Measurements from ENCODE around the gene ATAD1. TPM values are rescaled to one million over a fixed set of nuclear protein-coding genes. Genes with fewer than 3 reads are reported as not detected.
"Not testable (repeated sequence)": the region's sequence is repeated elsewhere in the genome, so short reads cannot be mapped to it uniquely, and the experiment has no call there.

The ATAD1 gene
- total RNA-seq, 1 donor: 51.8 TPM

DNA sequence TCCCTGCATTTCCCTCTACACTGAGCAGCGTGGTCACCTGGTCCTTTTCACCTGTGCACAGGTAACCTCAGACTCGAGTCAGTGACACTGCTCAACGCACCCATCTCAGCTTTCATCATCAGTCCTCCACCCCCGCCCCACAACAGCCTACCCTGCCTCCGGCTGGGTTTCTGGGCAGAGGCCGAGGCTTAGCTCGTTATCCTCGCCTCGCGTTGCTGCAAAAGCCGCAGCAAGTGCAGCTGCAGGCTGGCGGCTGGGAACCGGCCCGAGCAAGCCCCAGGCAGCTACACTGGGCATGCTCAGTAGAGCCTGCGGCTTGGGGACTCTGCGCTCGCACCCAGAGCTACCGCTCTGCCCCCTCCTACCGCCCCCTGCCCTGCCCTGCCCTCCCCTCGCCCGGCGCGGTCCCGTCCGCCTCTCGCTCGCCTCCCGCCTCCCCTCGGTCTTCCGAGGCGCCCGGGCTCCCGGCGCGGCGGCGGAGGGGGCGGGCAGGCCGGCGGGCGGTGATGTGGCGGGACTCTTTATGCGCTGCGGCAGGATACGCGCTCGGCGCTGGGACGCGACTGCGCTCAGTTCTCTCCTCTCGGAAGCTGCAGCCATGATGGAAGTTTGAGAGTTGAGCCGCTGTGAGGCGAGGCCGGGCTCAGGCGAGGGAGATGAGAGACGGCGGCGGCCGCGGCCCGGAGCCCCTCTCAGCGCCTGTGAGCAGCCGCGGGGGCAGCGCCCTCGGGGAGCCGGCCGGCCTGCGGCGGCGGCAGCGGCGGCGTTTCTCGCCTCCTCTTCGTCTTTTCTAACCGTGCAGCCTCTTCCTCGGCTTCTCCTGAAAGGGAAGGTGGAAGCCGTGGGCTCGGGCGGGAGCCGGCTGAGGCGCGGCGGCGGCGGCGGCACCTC lies 45.3 kb upstream of the ATAD1 start, which contains the start of the genes KLLN and PTEN:
KLLN (minus strand) TSS at position 481 of the 891 bp plus-strand sequence. CDS start 1,046 bp downstream, outside the sequence.
PTEN (plus strand) TSS at position 573 of the 891 bp plus-strand sequence. CDS start 845 bp downstream, outside the sequence.
- TF ChIP-seq, protein P1, sequence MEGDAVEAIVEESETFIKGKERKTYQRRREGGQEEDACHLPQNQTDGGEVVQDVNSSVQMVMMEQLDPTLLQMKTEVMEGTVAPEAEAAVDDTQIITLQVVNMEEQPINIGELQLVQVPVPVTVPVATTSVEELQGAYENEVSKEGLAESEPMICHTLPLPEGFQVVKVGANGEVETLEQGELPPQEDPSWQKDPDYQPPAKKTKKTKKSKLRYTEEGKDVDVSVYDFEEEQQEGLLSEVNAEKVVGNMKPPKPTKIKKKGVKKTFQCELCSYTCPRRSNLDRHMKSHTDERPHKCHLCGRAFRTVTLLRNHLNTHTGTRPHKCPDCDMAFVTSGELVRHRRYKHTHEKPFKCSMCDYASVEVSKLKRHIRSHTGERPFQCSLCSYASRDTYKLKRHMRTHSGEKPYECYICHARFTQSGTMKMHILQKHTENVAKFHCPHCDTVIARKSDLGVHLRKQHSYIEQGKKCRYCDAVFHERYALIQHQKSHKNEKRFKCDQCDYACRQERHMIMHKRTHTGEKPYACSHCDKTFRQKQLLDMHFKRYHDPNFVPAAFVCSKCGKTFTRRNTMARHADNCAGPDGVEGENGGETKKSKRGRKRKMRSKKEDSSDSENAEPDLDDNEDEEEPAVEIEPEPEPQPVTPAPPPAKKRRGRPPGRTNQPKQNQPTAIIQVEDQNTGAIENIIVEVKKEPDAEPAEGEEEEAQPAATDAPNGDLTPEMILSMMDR (IDR thresholded peaks at IDR 0.05; ENCODE audit: insufficient read depth, low read length): no peak
- DNase-seq (ENCODE audit: low read depth): peak; percentile 92
- H3K4me3 ChIP-seq (ENCODE audit: low read depth, low read length): peak within 1 kb of the TSS; percentile 87

DNA sequence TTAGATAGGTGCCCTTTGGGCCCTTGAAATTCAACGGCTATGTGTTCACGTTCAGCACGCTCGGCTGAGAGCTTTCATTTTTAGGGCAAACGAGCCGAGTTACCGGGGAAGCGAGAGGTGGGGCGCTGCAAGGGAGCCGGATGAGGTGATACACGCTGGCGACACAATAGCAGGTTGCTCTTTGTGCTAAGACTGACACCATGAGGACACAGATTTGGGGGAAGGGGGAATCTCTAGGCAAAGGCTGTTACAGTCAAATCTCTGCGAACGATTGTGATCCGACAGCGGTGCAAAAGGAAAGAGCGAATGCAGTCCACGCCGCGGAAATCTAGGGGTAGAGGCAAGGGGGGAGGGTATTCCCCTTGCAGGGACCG lies 44.6 kb upstream of the ATAD1 start:
- DNase-seq (ENCODE audit: low read depth): no peak
- TF ChIP-seq, protein P1 (IDR thresholded peaks at IDR 0.05; ENCODE audit: insufficient read depth, low read length): no peak
- H3K4me3 ChIP-seq (ENCODE audit: low read depth, low read length): peak overlapping the region; percentile 68

- peak; percentile 99 for DNase-seq (ENCODE audit: low read depth)
- H3K4me3 ChIP-seq (ENCODE audit: low read depth, low read length): peak overlapping the region; percentile 68
- TF ChIP-seq, protein P1 (IDR thresholded peaks at IDR 0.05; ENCODE audit: insufficient read depth, low read length): no peak
Measured at GRCh38 chr10:87861953-87862678, 44.1 kb upstream of the ATAD1 start.

GRCh38 chr10:87861566-87861952 lies 43.5 kb upstream of the ATAD1 start:
- DNase-seq (ENCODE audit: low read depth): peak; percentile 90
- TF ChIP-seq, protein P1 (IDR thresholded peaks at IDR 0.05; ENCODE audit: insufficient read depth, low read length): no peak
- peak overlapping the region; percentile 68 for H3K4me3 ChIP-seq (ENCODE audit: low read depth, low read length)

DNA sequence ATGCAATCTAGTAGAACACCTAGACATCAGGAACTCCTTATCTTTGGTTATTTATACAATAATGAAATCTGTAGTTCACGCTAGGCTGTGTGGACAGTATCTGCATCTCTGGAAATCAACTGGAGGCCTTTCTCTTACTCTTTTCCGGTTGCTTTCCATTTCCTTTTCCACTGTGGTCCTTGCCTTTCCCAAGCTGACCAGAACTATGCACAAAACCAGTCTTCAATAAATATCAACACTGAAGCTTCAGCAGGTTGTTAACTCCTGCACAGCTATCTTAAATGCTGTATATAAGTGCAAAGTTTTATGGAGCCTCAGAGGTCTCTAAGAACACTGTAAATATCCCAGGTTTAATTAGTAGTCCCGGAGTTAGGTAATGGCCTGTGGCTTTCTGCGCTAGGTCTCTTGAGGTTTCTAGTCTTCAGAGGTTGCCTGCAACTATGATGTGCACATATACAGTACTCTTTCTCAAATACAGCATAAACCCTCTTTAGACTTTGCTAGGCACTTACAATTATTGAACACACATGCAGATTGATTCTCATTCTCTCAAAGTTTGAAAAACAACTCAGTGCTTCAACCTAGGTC lies 42.9 kb upstream of the ATAD1 start:
- DNase-seq (ENCODE audit: low read depth): no peak
- TF ChIP-seq, protein P1 (IDR thresholded peaks at IDR 0.05; ENCODE audit: insufficient read depth, low read length): no peak
- H3K4me3 ChIP-seq (ENCODE audit: low read depth, low read length): no peak overlapping the region

DNA sequence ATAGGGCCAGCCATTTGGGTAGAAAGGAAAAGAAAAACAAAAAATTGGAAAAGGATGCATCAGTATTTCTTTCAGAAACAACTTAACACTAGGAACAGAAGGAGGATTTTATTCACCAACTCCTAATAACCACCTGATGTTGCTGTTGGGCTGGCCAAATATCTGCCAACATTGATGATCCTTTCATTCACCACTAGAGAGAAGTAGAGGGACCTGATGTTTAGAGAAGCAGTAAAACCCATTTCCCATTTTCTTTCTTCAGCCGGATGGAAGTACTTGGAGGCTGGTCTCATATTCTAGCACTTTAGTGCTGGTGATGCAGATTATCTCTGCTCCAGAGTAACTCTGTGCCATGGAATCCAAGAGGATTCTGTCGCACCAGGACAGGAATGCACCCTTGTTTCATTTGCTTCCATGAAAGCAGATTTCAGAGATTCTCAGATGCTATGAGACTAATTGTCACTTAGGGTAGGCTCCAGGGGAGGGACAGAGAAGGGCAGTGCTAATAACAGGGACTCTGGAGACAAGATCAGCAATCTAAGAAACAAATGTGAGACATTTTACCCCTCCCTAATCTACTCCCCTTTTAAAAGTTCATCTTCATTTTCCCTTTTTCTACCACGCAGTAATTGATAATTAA lies 42.2 kb upstream of the ATAD1 start:
- H3K4me3 ChIP-seq (ENCODE audit: low read depth, low read length): no peak overlapping the region
- peak; percentile 52 for DNase-seq (ENCODE audit: low read depth)
- TF ChIP-seq, protein P1 (IDR thresholded peaks at IDR 0.05; ENCODE audit: insufficient read depth, low read length): peak; percentile 34

- DNase-seq (ENCODE audit: low read depth); H3K4me3 ChIP-seq (ENCODE audit: low read depth, low read length): not testable (repeated sequence)
Measured at GRCh38 chr10:87855665-87856064, 37.6 kb upstream of the ATAD1 start.

- H3K4me3 ChIP-seq (ENCODE audit: low read depth, low read length); DNase-seq (ENCODE audit: low read depth): not testable (repeated sequence)
Measured at GRCh38 chr10:87855247-87855646, 37.2 kb upstream of the ATAD1 start.
